Measurements from ENCODE around the gene RD3L.
"Not testable (repeated sequence)": the region's sequence is repeated elsewhere in the genome, so short reads cannot be mapped to it uniquely, and the experiment has no call there.

Gene RD3L

GRCh38 chr14:103941973-103942736 lies at the start of gene RD3L:
TSS of gene RD3L (minus strand) at chr14:103942529. CDS start at chr14:103941695, 834 bp downstream.
- no peak for DNase-seq

GRCh38 chr14:103989964-103990363 lies 47.6 kb upstream of the RD3L start:
- in situ Hi-C loops (cut with HindIII; ENCODE audit: low pct_ligation_motif_present, low pct_unique_long_range_greater_than_20kb, low sequenced_read_pairs): no loop called here

More at GRCh38 chr14:103941973-103942736, at the start of gene RD3L:
- in situ Hi-C loops (cut with HindIII; ENCODE audit: low pct_ligation_motif_present, low pct_unique_long_range_greater_than_20kb, low sequenced_read_pairs): no loop called here

GRCh38 chr14:103989034-103989433 lies 46.7 kb upstream of the RD3L start:
- DNase-seq: no peak
- in situ Hi-C loops (cut with HindIII; ENCODE audit: low pct_ligation_motif_present, low pct_unique_long_range_greater_than_20kb, low sequenced_read_pairs): no loop called here

More at GRCh38 chr14:103989964-103990363, 47.6 kb upstream of the RD3L start:
- no peak for DNase-seq

GRCh38 chr14:103984196-103984595 lies 41.9 kb upstream of the RD3L start:
- in situ Hi-C loops (cut with HindIII; ENCODE audit: low pct_ligation_motif_present, low pct_unique_long_range_greater_than_20kb, low sequenced_read_pairs): no loop called here
- DNase-seq: no peak

GRCh38 chr14:103980623-103981238 lies 38.4 kb upstream of the RD3L start:
- in situ Hi-C loops (cut with HindIII; ENCODE audit: low pct_ligation_motif_present, low pct_unique_long_range_greater_than_20kb, low sequenced_read_pairs): not testable (repeated sequence)
- DNase-seq: peak; percentile 36

GRCh38 chr14:103974575-103974974 lies 32.2 kb upstream of the RD3L start:
- in situ Hi-C loops (cut with HindIII; ENCODE audit: low pct_ligation_motif_present, low pct_unique_long_range_greater_than_20kb, low sequenced_read_pairs): no loop called here

GRCh38 chr14:103973354-103973753 lies 31.0 kb upstream of the RD3L start:
- DNase-seq: no peak
- in situ Hi-C loops (cut with HindIII; ENCODE audit: low pct_ligation_motif_present, low pct_unique_long_range_greater_than_20kb, low sequenced_read_pairs): no loop called here

More at GRCh38 chr14:103974575-103974974, 32.2 kb upstream of the RD3L start:
- DNase-seq: no peak

- no peak for DNase-seq
- in situ Hi-C loops (cut with HindIII; ENCODE audit: low pct_ligation_motif_present, low pct_unique_long_range_greater_than_20kb, low sequenced_read_pairs): no loop called here
Measured at GRCh38 chr14:103969961-103970360, 27.6 kb upstream of the RD3L start.

- in situ Hi-C loops (cut with HindIII; ENCODE audit: low pct_ligation_motif_present, low pct_unique_long_range_greater_than_20kb, low sequenced_read_pairs): no loop called here
- no peak for DNase-seq
Measured at GRCh38 chr14:103966631-103967030, 24.3 kb upstream of the RD3L start.

- in situ Hi-C loops (cut with HindIII; ENCODE audit: low pct_ligation_motif_present, low pct_unique_long_range_greater_than_20kb, low sequenced_read_pairs): no loop called here
- no peak for DNase-seq
Measured at GRCh38 chr14:103961928-103962578, 19.7 kb upstream of the RD3L start.

GRCh38 chr14:103960457-103961055 lies 18.2 kb upstream of the RD3L start:
- in situ Hi-C loops (cut with HindIII; ENCODE audit: low pct_ligation_motif_present, low pct_unique_long_range_greater_than_20kb, low sequenced_read_pairs): no loop called here
- no peak for DNase-seq

GRCh38 chr14:103949131-103949790 lies 6.9 kb upstream of the RD3L start:
- no peak for DNase-seq
- in situ Hi-C loops (cut with HindIII; ENCODE audit: low pct_ligation_motif_present, low pct_unique_long_range_greater_than_20kb, low sequenced_read_pairs): no loop called here

GRCh38 chr14:103948442-103948841 lies 6.1 kb upstream of the RD3L start:
- in situ Hi-C loops (cut with HindIII; ENCODE audit: low pct_ligation_motif_present, low pct_unique_long_range_greater_than_20kb, low sequenced_read_pairs): no loop called here
- DNase-seq: no peak

GRCh38 chr14:103946975-103947374 lies 4.6 kb upstream of the RD3L start:
- in situ Hi-C loops (cut with HindIII; ENCODE audit: low pct_ligation_motif_present, low pct_unique_long_range_greater_than_20kb, low sequenced_read_pairs): no loop called here
- no peak for DNase-seq

GRCh38 chr14:103943673-103944072 lies 1.3 kb upstream of the RD3L start:
- in situ Hi-C loops (cut with HindIII; ENCODE audit: low pct_ligation_motif_present, low pct_unique_long_range_greater_than_20kb, low sequenced_read_pairs): no loop called here
- no peak for DNase-seq

- no peak for DNase-seq
- in situ Hi-C loops (cut with HindIII; ENCODE audit: low pct_ligation_motif_present, low pct_unique_long_range_greater_than_20kb, low sequenced_read_pairs): no loop called here
Measured at GRCh38 chr14:103941462-103941861, 867 bp downstream of the RD3L start.

- in situ Hi-C loops (cut with HindIII; ENCODE audit: low pct_ligation_motif_present, low pct_unique_long_range_greater_than_20kb, low sequenced_read_pairs): no loop called here
- no peak for DNase-seq
Measured at GRCh38 chr14:103935102-103935501, 7.2 kb downstream of the RD3L start.

- in situ Hi-C loops (cut with HindIII; ENCODE audit: low pct_ligation_motif_present, low pct_unique_long_range_greater_than_20kb, low sequenced_read_pairs): no loop called here
- no peak for DNase-seq
Measured at GRCh38 chr14:103932791-103933490, 9.4 kb downstream of the RD3L start.

Data from ACHN (cell line).